Astrocyte of the spinal cord (primary cell): ENCODE data around the gene EFCAB11.

Experiments
- DNase-seq: peaks from one replicate; pipeline ENCODE4 v3.0.0; 2011; ENCODE audit warnings: low read depth, low spot score
- H3K4me3 ChIP-seq: 2 replicates; pipeline ENCODE4 v1.5.1; 2011; ENCODE audit warnings: low read depth, mild to moderate bottlenecking, low read length, moderate library complexity
- in situ Hi-C: cut with HindIII; loops from 2 replicates; pipeline ENCODE4 v1.10.0; 2017; ENCODE audit warnings: low sequenced_read_pairs
- TF ChIP-seq, protein P1 (sequence below): IDR thresholded peaks from 2 replicates; pipeline ENCODE4 v1.5.1; 2012; ENCODE audit warnings: low read depth, mild to moderate bottlenecking, low read length, inconsistent platforms

EFCAB11 gene

GRCh38 chr14:89775946-89776345 lies 178.6 kb downstream of the EFCAB11 start:
- no peak for DNase-seq
- TF ChIP-seq, protein P1, sequence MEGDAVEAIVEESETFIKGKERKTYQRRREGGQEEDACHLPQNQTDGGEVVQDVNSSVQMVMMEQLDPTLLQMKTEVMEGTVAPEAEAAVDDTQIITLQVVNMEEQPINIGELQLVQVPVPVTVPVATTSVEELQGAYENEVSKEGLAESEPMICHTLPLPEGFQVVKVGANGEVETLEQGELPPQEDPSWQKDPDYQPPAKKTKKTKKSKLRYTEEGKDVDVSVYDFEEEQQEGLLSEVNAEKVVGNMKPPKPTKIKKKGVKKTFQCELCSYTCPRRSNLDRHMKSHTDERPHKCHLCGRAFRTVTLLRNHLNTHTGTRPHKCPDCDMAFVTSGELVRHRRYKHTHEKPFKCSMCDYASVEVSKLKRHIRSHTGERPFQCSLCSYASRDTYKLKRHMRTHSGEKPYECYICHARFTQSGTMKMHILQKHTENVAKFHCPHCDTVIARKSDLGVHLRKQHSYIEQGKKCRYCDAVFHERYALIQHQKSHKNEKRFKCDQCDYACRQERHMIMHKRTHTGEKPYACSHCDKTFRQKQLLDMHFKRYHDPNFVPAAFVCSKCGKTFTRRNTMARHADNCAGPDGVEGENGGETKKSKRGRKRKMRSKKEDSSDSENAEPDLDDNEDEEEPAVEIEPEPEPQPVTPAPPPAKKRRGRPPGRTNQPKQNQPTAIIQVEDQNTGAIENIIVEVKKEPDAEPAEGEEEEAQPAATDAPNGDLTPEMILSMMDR, result no peak
- in situ Hi-C loops, result no loop called here
- no peak overlapping the region for H3K4me3 ChIP-seq

DNA sequence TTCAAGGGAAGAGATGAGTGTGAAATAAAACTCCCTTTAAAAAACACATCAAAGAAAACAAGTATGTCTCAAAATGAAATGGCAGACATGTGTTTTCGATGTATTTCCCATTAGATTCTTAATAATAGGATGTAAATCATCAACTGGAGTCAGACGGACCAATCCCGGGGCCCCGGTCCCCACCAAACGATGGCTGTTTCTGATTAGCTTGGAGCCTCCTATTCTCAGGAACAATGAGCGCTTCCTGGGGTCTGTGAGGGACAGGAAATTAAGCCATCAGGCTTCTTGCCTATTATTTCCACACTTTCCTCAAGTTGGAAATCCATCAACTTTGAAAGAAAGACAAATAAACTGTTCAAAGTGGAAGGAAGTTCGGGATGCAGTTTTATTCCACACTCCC lies 179.4 kb downstream of the EFCAB11 start:
- TF ChIP-seq, protein P1, result no peak
- no peak for DNase-seq
- H3K4me3 ChIP-seq, result no peak overlapping the region
- in situ Hi-C loops, result no loop called here

- TF ChIP-seq, protein P1, result no peak
- in situ Hi-C loops, result no loop called here
- H3K4me3 ChIP-seq, result no peak overlapping the region
- peak; percentile 20 for DNase-seq
Observed at GRCh38 chr14:89773644-89774316, 180.8 kb downstream of the EFCAB11 start.

DNA sequence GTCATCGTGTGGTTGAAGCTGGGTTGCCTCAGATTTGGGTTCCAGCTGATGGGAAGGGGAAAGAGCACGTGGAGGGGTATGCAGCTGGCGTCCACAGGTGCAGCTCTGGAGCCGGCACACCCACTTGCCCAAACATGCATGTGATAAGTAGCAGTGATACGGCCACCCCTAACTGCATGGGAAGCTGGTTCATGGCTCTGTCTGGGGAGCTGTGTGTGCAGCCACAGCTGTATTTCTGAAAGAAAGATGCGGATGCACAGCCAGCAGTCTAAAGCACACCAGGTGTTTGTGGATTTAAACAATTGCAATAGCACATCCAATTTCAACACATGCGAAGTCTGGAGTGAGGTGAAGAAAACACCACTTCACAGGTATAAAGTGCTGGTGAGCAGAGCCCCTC lies 181.4 kb downstream of the EFCAB11 start:
- in situ Hi-C loops, result no loop called here
- no peak overlapping the region for H3K4me3 ChIP-seq
- TF ChIP-seq, protein P1, result no peak
- DNase-seq, result no peak

DNA sequence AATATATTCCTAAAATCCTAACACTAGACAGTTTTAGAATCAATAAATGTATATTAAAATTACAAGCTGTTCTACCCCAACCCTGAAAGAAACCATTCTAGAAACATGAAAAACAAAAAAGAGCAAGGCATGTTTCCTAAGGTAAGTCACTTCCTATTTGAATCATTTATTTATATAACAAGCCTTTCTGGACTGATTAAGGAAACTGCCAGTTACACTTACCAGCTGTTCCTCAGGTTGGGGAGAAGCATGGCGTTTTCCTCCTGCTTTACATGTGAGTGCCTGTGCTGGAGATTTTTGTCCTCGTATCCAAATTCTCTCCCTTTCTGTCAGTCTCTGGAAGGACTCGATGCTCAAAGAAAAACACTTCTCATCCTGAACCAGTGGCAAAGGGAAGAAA lies 183.3 kb downstream of the EFCAB11 start:
- TF ChIP-seq, protein P1, result no peak
- in situ Hi-C loops, result no loop called here
- no peak overlapping the region for H3K4me3 ChIP-seq
- peak; percentile 20 for DNase-seq

DNA sequence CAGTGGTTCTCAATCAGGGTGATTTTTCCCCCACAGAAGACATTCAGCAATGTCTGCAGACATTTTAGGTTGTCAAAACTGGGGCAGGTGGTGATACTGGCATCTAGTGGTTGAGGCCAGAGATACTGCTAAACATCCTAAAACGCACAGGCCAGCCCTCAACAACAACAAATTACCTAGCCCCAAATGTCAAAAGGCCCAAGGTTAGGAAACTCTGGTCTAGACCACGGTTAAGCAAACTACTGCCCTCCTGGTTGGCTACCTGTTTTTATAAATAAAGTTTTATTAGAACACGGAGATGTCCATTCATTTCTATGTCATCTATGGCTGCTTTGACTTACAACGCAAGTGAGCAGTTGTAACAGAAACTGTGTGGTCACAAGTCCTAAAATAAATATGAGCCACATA lies 186.7 kb downstream of the EFCAB11 start:
- TF ChIP-seq, protein P1, result peak; percentile 79
- no peak overlapping the region for H3K4me3 ChIP-seq
- peak; percentile 57 for DNase-seq
- in situ Hi-C loops, result no loop called here
